ENCODE measurements around the gene ZNF165.
"Not testable (repeated sequence)": the region's sequence is repeated elsewhere in the genome, so short reads cannot be mapped to it uniquely, and the experiment has no call there.

ZNF165 gene

GRCh38 chr6:28080381-28080630, at the start of gene ZNF165:
Gene ZNF165 (plus strand): TSS chr6:28080568. CDS start chr6:28085481, 4,913 bp downstream.
- H3K4me1 ChIP-seq (ENCODE audit: insufficient read depth, insufficient read length); H3K36me3 ChIP-seq (ENCODE audit: insufficient read depth, insufficient read length, low read length); H3K9me3 ChIP-seq (ENCODE audit: insufficient read depth, low read length); DNase-seq (ENCODE audit: low read depth, low spot score); H3K27me3 ChIP-seq (ENCODE audit: insufficient read depth, insufficient read length): not testable (repeated sequence)
- Histone ChIP-seq H3K9ac (ENCODE audit: insufficient read length, low read depth) (peak within 1 kb of the TSS; percentile 88), H3K4me3 (ENCODE audit: insufficient read length, low read depth) (peak within 1 kb of the TSS; percentile 75)

GRCh38 chr6:28053584-28053983, 26.8 kb upstream of the ZNF165 start:
- no peaks in the 10 kb centered on the region for H3K36me3 ChIP-seq (ENCODE audit: insufficient read depth, insufficient read length, low read length)
- H3K9me3 ChIP-seq (ENCODE audit: insufficient read depth, low read length): no peaks in the 10 kb centered on the region
- TF ChIP-seq SUZ12 (IDR thresholded peaks at IDR 0.05; ENCODE audit: extremely low read depth, insufficient read depth, insufficient read length): no peak
- no peak for TF ChIP-seq ZNF274 (IDR thresholded peaks at IDR 0.05; ENCODE audit: low read depth, low read length)
- no peak for TF ChIP-seq YY1 (IDR thresholded peaks at IDR 0.05; ENCODE audit: insufficient read depth, insufficient read length)
- H3K4me1 ChIP-seq (ENCODE audit: insufficient read depth, insufficient read length): no peaks in the 10 kb centered on the region
- H3K9ac ChIP-seq (ENCODE audit: insufficient read length, low read depth): no peak overlapping the region
- no peaks in the 10 kb centered on the region for H3K27me3 ChIP-seq (ENCODE audit: insufficient read depth, insufficient read length)
- DNase-seq (ENCODE audit: low read depth, low spot score): no peak
- no peak overlapping the region for H3K4me3 ChIP-seq (ENCODE audit: insufficient read length, low read depth)

- no peak for TF ChIP-seq YY1 (IDR thresholded peaks at IDR 0.05; ENCODE audit: insufficient read depth, insufficient read length)
- no peak for TF ChIP-seq ZNF274 (IDR thresholded peaks at IDR 0.05; ENCODE audit: low read depth, low read length)
- no peak for TF ChIP-seq SUZ12 (IDR thresholded peaks at IDR 0.05; ENCODE audit: extremely low read depth, insufficient read depth, insufficient read length)
- no peak for DNase-seq (ENCODE audit: low read depth, low spot score)
- Histone ChIP-seq H3K27me3 (ENCODE audit: insufficient read depth, insufficient read length) (no peaks in the 10 kb centered on the region), H3K9ac (ENCODE audit: insufficient read length, low read depth) (no peak overlapping the region), H3K9me3 (ENCODE audit: insufficient read depth, low read length) (no peaks in the 10 kb centered on the region), H3K36me3 (ENCODE audit: insufficient read depth, insufficient read length, low read length) (no peaks in the 10 kb centered on the region), H3K4me1 (ENCODE audit: insufficient read depth, insufficient read length) (no peaks in the 10 kb centered on the region), H3K4me3 (ENCODE audit: insufficient read length, low read depth) (no peak overlapping the region)
Measured at GRCh38 chr6:28060405-28060804, 20.0 kb upstream of the ZNF165 start.

GRCh38 chr6:28064272-28064671, 16.1 kb upstream of the ZNF165 start:
- no peak overlapping the region for H3K9ac ChIP-seq (ENCODE audit: insufficient read length, low read depth)
- H3K4me1 ChIP-seq (ENCODE audit: insufficient read depth, insufficient read length): no peaks in the 10 kb centered on the region
- H3K9me3 ChIP-seq (ENCODE audit: insufficient read depth, low read length): no peaks in the 10 kb centered on the region
- DNase-seq (ENCODE audit: low read depth, low spot score): no peak
- no peaks in the 10 kb centered on the region for H3K36me3 ChIP-seq (ENCODE audit: insufficient read depth, insufficient read length, low read length)
- no peak overlapping the region for H3K4me3 ChIP-seq (ENCODE audit: insufficient read length, low read depth)
- no peaks in the 10 kb centered on the region for H3K27me3 ChIP-seq (ENCODE audit: insufficient read depth, insufficient read length)
- TF ChIP-seq YY1 (IDR thresholded peaks at IDR 0.05; ENCODE audit: insufficient read depth, insufficient read length) (no peak), ZNF274 (IDR thresholded peaks at IDR 0.05; ENCODE audit: low read depth, low read length) (no peak), SUZ12 (IDR thresholded peaks at IDR 0.05; ENCODE audit: extremely low read depth, insufficient read depth, insufficient read length) (no peak)

- Histone ChIP-seq H3K4me1 (ENCODE audit: insufficient read depth, insufficient read length) (no peaks in the 10 kb centered on the region), H3K36me3 (ENCODE audit: insufficient read depth, insufficient read length, low read length) (no peaks in the 10 kb centered on the region), H3K27me3 (ENCODE audit: insufficient read depth, insufficient read length) (no peaks in the 10 kb centered on the region), H3K4me3 (ENCODE audit: insufficient read length, low read depth) (no peak overlapping the region), H3K9me3 (ENCODE audit: insufficient read depth, low read length) (no peaks in the 10 kb centered on the region), H3K9ac (ENCODE audit: insufficient read length, low read depth) (no peak overlapping the region)
- TF ChIP-seq ZNF274 (IDR thresholded peaks at IDR 0.05; ENCODE audit: low read depth, low read length) (no peak), SUZ12 (IDR thresholded peaks at IDR 0.05; ENCODE audit: extremely low read depth, insufficient read depth, insufficient read length) (no peak), YY1 (IDR thresholded peaks at IDR 0.05; ENCODE audit: insufficient read depth, insufficient read length) (no peak)
- no peak for DNase-seq (ENCODE audit: low read depth, low spot score)
Measured at GRCh38 chr6:28068067-28068466, 12.3 kb upstream of the ZNF165 start.

DNA sequence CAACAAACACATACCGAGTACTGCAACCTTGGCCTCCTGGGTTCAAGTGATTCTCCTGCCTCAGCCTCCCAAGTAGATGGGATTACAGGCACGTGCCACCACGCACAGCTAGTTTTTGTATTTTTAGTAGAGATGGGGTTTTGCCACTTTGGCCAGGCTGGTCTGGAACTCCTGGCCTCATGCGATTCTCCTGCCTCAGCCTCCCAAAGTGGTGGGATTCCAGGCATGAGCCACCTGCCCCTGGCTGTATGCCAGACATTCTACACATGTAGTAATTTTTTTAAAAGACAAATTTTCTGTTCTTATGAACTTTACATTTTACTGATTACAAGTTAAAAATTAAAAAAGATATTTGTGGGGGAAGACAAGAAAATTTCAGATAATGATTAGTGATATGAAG, 9.4 kb upstream of the ZNF165 start:
- H3K36me3 ChIP-seq (ENCODE audit: insufficient read depth, insufficient read length, low read length); H3K9ac ChIP-seq (ENCODE audit: insufficient read length, low read depth); DNase-seq (ENCODE audit: low read depth, low spot score); H3K27me3 ChIP-seq (ENCODE audit: insufficient read depth, insufficient read length); H3K9me3 ChIP-seq (ENCODE audit: insufficient read depth, low read length); H3K4me3 ChIP-seq (ENCODE audit: insufficient read length, low read depth); H3K4me1 ChIP-seq (ENCODE audit: insufficient read depth, insufficient read length): not testable (repeated sequence)

DNA sequence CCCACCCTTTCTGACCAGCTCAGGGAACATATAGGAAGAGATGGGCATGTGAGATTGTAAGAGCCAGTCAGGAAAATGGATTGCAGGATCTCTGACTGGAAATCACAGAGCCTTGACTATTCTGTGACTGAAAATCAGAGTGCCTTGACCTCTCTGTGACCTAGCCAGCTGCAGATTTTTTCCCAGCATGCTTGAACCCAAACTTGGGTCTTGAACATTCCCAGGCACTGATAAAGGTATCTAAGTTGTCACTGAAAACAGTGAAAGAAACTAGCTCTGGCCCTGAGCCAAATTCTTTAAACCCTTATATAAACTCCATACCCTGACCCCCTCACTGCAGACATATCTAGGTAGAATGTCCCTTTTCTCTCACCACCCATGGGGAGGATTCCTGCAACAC, 2.3 kb upstream of the ZNF165 start:
- Histone ChIP-seq H3K27me3 (ENCODE audit: insufficient read depth, insufficient read length) (no peaks in the 10 kb centered on the region), H3K9ac (ENCODE audit: insufficient read length, low read depth) (no peak overlapping the region), H3K4me3 (ENCODE audit: insufficient read length, low read depth) (no peak overlapping the region), H3K9me3 (ENCODE audit: insufficient read depth, low read length) (no peaks in the 10 kb centered on the region), H3K36me3 (ENCODE audit: insufficient read depth, insufficient read length, low read length) (no peaks in the 10 kb centered on the region), H3K4me1 (ENCODE audit: insufficient read depth, insufficient read length) (no peaks in the 10 kb centered on the region)
- DNase-seq (ENCODE audit: low read depth, low spot score): no peak
- TF ChIP-seq ZNF274 (IDR thresholded peaks at IDR 0.05; ENCODE audit: low read depth, low read length) (no peak), YY1 (IDR thresholded peaks at IDR 0.05; ENCODE audit: insufficient read depth, insufficient read length) (no peak), SUZ12 (IDR thresholded peaks at IDR 0.05; ENCODE audit: extremely low read depth, insufficient read depth, insufficient read length) (no peak)

DNA sequence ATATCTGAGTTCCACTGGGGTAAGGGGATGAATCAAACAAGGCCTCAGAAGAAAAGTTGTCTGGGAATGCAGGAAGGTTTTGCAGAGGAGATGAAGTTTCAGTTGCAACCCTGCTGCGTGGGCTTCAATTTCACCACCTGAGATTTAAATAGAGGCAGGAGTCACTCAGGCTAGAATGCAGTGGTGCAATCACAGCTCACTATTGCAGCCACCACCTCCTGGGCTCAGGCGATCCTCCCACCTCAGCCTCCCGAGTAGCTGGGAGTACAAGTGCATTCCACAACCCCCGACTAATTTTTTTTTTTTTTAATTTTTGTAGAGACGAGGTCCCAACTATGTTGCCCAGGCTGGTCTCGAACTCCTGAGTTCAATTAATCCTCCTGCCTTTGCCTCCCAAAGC, 1.5 kb upstream of the ZNF165 start:
- no peak overlapping the region for H3K4me3 ChIP-seq (ENCODE audit: insufficient read length, low read depth)
- no peak overlapping the region for H3K9ac ChIP-seq (ENCODE audit: insufficient read length, low read depth)
- no peaks in the 10 kb centered on the region for H3K27me3 ChIP-seq (ENCODE audit: insufficient read depth, insufficient read length)
- no peaks in the 10 kb centered on the region for H3K36me3 ChIP-seq (ENCODE audit: insufficient read depth, insufficient read length, low read length)
- H3K4me1 ChIP-seq (ENCODE audit: insufficient read depth, insufficient read length): no peaks in the 10 kb centered on the region
- H3K9me3 ChIP-seq (ENCODE audit: insufficient read depth, low read length): no peaks in the 10 kb centered on the region
- no peak for DNase-seq (ENCODE audit: low read depth, low spot score)
- TF ChIP-seq YY1 (IDR thresholded peaks at IDR 0.05; ENCODE audit: insufficient read depth, insufficient read length) (no peak), SUZ12 (IDR thresholded peaks at IDR 0.05; ENCODE audit: extremely low read depth, insufficient read depth, insufficient read length) (no peak), ZNF274 (IDR thresholded peaks at IDR 0.05; ENCODE audit: low read depth, low read length) (no peak)
